ENCODE measurements around the gene PDZRN3.

GRCh38 chr3:73448761-73449301, 175.9 kb downstream of the PDZRN3 start:
- TF ChIP-seq, protein P1, sequence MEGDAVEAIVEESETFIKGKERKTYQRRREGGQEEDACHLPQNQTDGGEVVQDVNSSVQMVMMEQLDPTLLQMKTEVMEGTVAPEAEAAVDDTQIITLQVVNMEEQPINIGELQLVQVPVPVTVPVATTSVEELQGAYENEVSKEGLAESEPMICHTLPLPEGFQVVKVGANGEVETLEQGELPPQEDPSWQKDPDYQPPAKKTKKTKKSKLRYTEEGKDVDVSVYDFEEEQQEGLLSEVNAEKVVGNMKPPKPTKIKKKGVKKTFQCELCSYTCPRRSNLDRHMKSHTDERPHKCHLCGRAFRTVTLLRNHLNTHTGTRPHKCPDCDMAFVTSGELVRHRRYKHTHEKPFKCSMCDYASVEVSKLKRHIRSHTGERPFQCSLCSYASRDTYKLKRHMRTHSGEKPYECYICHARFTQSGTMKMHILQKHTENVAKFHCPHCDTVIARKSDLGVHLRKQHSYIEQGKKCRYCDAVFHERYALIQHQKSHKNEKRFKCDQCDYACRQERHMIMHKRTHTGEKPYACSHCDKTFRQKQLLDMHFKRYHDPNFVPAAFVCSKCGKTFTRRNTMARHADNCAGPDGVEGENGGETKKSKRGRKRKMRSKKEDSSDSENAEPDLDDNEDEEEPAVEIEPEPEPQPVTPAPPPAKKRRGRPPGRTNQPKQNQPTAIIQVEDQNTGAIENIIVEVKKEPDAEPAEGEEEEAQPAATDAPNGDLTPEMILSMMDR (IDR thresholded peaks at IDR 0.05): no peak
- TF ChIP-seq EP300 (IDR thresholded peaks at IDR 0.05): no peak
